ENCODE data around the gene POP5. TPM values are rescaled to one million over a fixed set of nuclear protein-coding genes. Genes with fewer than 3 reads are reported as not detected.
"Not testable (repeated sequence)": the region's sequence is repeated elsewhere in the genome, so short reads cannot be mapped to it uniquely, and the experiment has no call there.

The POP5 gene
- total and polyA plus RNA-seq, 9 donors = 13.6 to 39.4 (median 25.7) TPM

GRCh38 chr12:120534203-120534702, 46.9 kb downstream of the POP5 start, which contains the start of gene RNF10:
RNF10 (plus strand) TSS chr12:120534356; CDS start chr12:120534812, 456 bp downstream.
- peak within 1 kb of the TSS; percentile 70 to 76 for H3K27ac ChIP-seq
- H3K4me1 ChIP-seq (ENCODE audit: insufficient read depth) = peaks cover 22% of the 10 kb centered on the region
- H3K9me3 ChIP-seq = no peaks in the 10 kb centered on the region
- 0 to 1% (median 0%) methylated on average over 42 to 43 of the region's 43 CpGs for WGBS, 3 donors
- TF ChIP-seq CTCF (IDR thresholded peaks at IDR 0.05) (no peak), POLR2A (IDR thresholded peaks at IDR 0.05) (peak; percentile 96)
- H3K4me3 ChIP-seq = peak within 1 kb of the TSS; percentile 81
- H3K27me3 ChIP-seq = no peaks in the 10 kb centered on the region
- no peaks in the 10 kb centered on the region for H3K36me3 ChIP-seq
- intact Hi-C loops (cut with DNase I) = no loop called here
- DNase-seq = peak; percentile 74 to 85 (median 83)

GRCh38 chr12:120532701-120533238, 48.4 kb downstream of the POP5 start:
- Histone ChIP-seq H3K9me3 (no peaks in the 10 kb centered on the region), H3K36me3 (no peaks in the 10 kb centered on the region), H3K4me1 (ENCODE audit: insufficient read depth) (peaks cover 18% of the 10 kb centered on the region), H3K27me3 (no peaks in the 10 kb centered on the region), H3K4me3 (no peak overlapping the region), H3K27ac (no peak overlapping the region)
- TF ChIP-seq CTCF (IDR thresholded peaks at IDR 0.05) (no peak), EP300 (IDR thresholded peaks at IDR 0.05) (no peak), POLR2A (IDR thresholded peaks at IDR 0.05) (no peak)
- 68 to 78% (median 73%) methylated on average over 4 of the region's 4 CpGs for WGBS, 3 donors
- intact Hi-C loops (cut with DNase I) = no loop called here
- no peak for DNase-seq

GRCh38 chr12:120530418-120530761, 50.8 kb downstream of the POP5 start:
- DNase-seq; H3K27me3 ChIP-seq; H3K36me3 ChIP-seq; intact Hi-C loops (cut with DNase I); H3K9me3 ChIP-seq; H3K4me3 ChIP-seq; H3K27ac ChIP-seq; H3K4me1 ChIP-seq (ENCODE audit: insufficient read depth): not testable (repeated sequence)

GRCh38 chr12:120529641-120530417, 51.4 kb downstream of the POP5 start:
- WGBS, 3 donors = 14 to 38% (median 27%) methylated on average over 19 of the region's 19 CpGs
- H3K4me1 ChIP-seq (ENCODE audit: insufficient read depth) = peaks cover 4% of the 10 kb centered on the region
- H3K9me3 ChIP-seq = no peaks in the 10 kb centered on the region
- DNase-seq = no peak
- no peaks in the 10 kb centered on the region for H3K27me3 ChIP-seq
- intact Hi-C loops (cut with DNase I) = no loop called here
- H3K4me3 ChIP-seq = peak overlapping the region; percentile 88
- peak overlapping the region; percentile 87 to 88 for H3K27ac ChIP-seq
- H3K36me3 ChIP-seq = no peaks in the 10 kb centered on the region
- TF ChIP-seq EP300 (IDR thresholded peaks at IDR 0.05) (no peak), CTCF (IDR thresholded peaks at IDR 0.05) (no peak), POLR2A (IDR thresholded peaks at IDR 0.05) (no peak)

Measured in ovary (tissue), 9 donors.